Ascending aorta (tissue), 2 donors: ENCODE results near the gene TCTA. TPM values are rescaled to one million over a fixed set of nuclear protein-coding genes. Genes with fewer than 3 reads are reported as not detected.

ENCODE experiments used
- DNase-seq, 2 donors: peaks; one replicate each; pipeline ENCODE4 v3.0.0-alpha.2; 2019; ENCODE audit warnings: low spot score in 2 of 2
- H3K27ac ChIP-seq, 2 donors: fragments of 200-600 bp; sonication (generic); one replicate each; pipeline ENCODE4 v1.5.1; 2016 to 2017; ENCODE audit warnings: mild to moderate bottlenecking in 1 of 2
- H3K27me3 ChIP-seq: fragments of 200-600 bp; sonication (generic); one replicate; pipeline ENCODE4 v1.5.1; 2017
- H3K36me3 ChIP-seq, 2 donors: fragments of 200-600 bp; sonication (generic); one replicate each; pipeline ENCODE4 v1.5.1; 2016
- H3K4me1 ChIP-seq, 2 donors: fragments of 200-600 bp; sonication (generic); one replicate each; pipeline ENCODE4 v1.5.1; 2016 to 2017; ENCODE audit warnings: mild to moderate bottlenecking in 1 of 2
- H3K4me3 ChIP-seq, 2 donors: fragments of 200-600 bp; sonication (generic); one replicate each; pipeline ENCODE4 v1.5.1; 2016 to 2017; ENCODE audit warnings: mild to moderate bottlenecking in 1 of 2
- H3K9me3 ChIP-seq, 2 donors: fragments of 200-600 bp; sonication (generic); one replicate each; pipeline ENCODE4 v1.5.1; 2016
- CTCF ChIP-seq, 3 experiments: fragments of 200-600 bp in 2 of 3; fragments of 450-650 bp in 1 of 3; sonication (generic) in 2 of 3; IDR thresholded peaks; one replicate each; pipeline ENCODE4 v1.5.1; 2016 to 2019; ENCODE audit warnings: antibody characterized with exemption in 3 of 3, mild to moderate bottlenecking in 1 of 3, moderate library complexity in 1 of 3
- intact Hi-C: fragments of 100-400 bp; cut with DNase I; formaldehyde crosslinking; loops from one replicate; pipeline ENCODE4 v1.15.1; 2023
- total RNA-seq: library from RNA; depleted of rRNA; stranded (reverse); fragments of >200 nt; gene quantifications from one replicate; pipeline ENCODE4 v1.1.0, GENCODE V29; 2016

TCTA gene
- total RNA-seq, 1 donor from 2014 or later = 51.5 TPM

- DNase-seq = no peak
- H3K9me3 ChIP-seq = no peaks in the 10 kb centered on the region
- no peak for TF ChIP-seq CTCF (IDR thresholded peaks at IDR 0.05)
- intact Hi-C loops = no loop called here
- H3K4me1 ChIP-seq = peaks cover 0 to 21% of the 10 kb centered on the region in 2 donors
- peaks cover 14 to 35% of the 10 kb centered on the region in 2 donors for H3K36me3 ChIP-seq
- H3K4me3 ChIP-seq = no peak overlapping the region
- H3K27ac ChIP-seq = peak overlapping the region; percentile 19 to 55
- no peaks in the 10 kb centered on the region for H3K27me3 ChIP-seq
Measured at GRCh38 chr3:49416867-49417266, 4.6 kb downstream of the TCTA start.

DNA sequence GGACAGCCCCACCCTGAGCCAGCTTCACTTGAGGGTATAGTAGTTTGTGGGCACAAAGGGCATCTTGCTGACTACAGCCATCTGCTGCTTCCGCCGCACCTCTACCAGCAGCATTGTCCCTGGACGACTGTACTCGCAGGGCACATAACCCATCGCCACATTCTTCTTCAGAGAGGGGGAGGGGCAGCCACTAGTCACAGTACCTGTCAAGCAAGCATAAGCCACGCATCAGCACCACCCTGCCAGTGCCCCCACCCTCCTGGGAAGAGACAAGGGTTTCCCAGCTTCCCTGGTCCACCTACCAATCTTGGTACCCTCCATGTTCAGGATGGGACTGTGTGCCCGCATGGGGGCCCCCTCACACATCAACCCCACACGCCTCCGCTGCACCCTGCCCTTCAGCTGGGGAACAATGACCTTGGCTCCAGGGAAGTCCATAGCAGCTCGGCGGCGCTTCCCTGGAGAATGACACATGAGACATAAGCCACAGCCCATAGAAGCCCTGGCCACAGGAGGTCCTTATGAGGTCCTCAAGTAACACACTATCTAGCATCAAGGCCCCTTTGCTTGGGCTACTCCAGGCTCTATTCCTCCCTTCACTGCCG, 5.4 kb downstream of the TCTA start:
- no peak overlapping the region for H3K27ac ChIP-seq
- H3K9me3 ChIP-seq = no peaks in the 10 kb centered on the region
- DNase-seq = no peak
- no peak for TF ChIP-seq CTCF (IDR thresholded peaks at IDR 0.05)
- peaks cover 14 to 35% of the 10 kb centered on the region in 2 donors for H3K36me3 ChIP-seq
- peaks cover 0 to 29% of the 10 kb centered on the region in 2 donors for H3K4me1 ChIP-seq
- H3K4me3 ChIP-seq = no peak overlapping the region
- H3K27me3 ChIP-seq = no peaks in the 10 kb centered on the region
- intact Hi-C loops = no loop called here

- Histone ChIP-seq H3K27me3 (no peaks in the 10 kb centered on the region), H3K4me1 (peaks cover 0 to 15% of the 10 kb centered on the region in 2 donors), H3K36me3 (peaks cover 11 to 39% of the 10 kb centered on the region in 2 donors), H3K9me3 (no peaks in the 10 kb centered on the region), H3K27ac (peak overlapping the region; percentile 44 to 49), H3K4me3 (peak overlapping the region; percentile 43 to 55)
- DNase-seq = no peak
- intact Hi-C loops = no loop called here
- TF ChIP-seq CTCF (IDR thresholded peaks at IDR 0.05) = no peak
Measured at GRCh38 chr3:49421890-49422378, 9.7 kb downstream of the TCTA start.

- intact Hi-C loops = no loop called here
- Histone ChIP-seq H3K9me3 (no peaks in the 10 kb centered on the region), H3K27ac (peak within 1 kb of the TSS; percentile 44 to 49), H3K4me3 (peak within 1 kb of the TSS; percentile 43 to 55), H3K4me1 (peaks cover 0 to 15% of the 10 kb centered on the region in 2 donors), H3K36me3 (peaks cover 11 to 35% of the 10 kb centered on the region in 2 donors), H3K27me3 (no peaks in the 10 kb centered on the region)
- no peak for DNase-seq
- no peak for TF ChIP-seq CTCF (IDR thresholded peaks at IDR 0.05)
Measured at GRCh38 chr3:49422379-49423248, 10.4 kb downstream of the TCTA start, which contains the start of gene AMT. Gene AMT, minus strand, starts transcription at chr3:49422473. Its CDS starts 23 bp downstream, at chr3:49422450.

DNA sequence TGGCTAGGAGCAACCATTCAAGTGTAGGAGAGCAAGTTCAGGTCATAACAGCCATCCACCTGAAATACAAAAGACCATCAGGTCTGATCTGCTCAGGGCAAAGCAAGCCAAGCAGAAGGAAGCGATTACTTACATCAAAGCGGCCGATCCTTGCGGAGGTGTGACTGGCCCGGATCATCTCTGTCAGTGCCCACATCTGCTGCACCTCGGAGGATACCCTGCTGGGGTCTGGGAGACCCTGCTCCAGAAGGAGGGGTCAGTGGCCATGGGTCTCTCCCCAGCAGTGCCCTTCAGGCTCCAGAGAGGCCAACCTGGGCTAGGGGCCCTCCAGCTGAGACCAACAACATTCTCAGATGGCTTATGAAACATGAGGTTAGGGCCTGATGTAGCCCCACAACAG, 12.6 kb downstream of the TCTA start:
- peaks cover 11 to 24% of the 10 kb centered on the region in 2 donors for H3K36me3 ChIP-seq
- no peak overlapping the region for H3K27ac ChIP-seq
- H3K27me3 ChIP-seq = no peaks in the 10 kb centered on the region
- no peak for DNase-seq
- H3K4me1 ChIP-seq = peaks cover 0 to 21% of the 10 kb centered on the region in 2 donors
- TF ChIP-seq CTCF (IDR thresholded peaks at IDR 0.05) = no peak
- H3K4me3 ChIP-seq = no peak overlapping the region
- intact Hi-C loops = no loop called here
- no peaks in the 10 kb centered on the region for H3K9me3 ChIP-seq
